Vagina (tissue), 2 donors: ENCODE measurements around the gene ASPG. TPM values are rescaled to one million over a fixed set of nuclear protein-coding genes. Genes with fewer than 3 reads are reported as not detected.
A peak's percentile ranks its signal among the peaks of the same experiment; 100 is the strongest.

Experiments
- DNase-seq, 2 donors: peaks; one replicate each; pipeline ENCODE4 v3.0.0-alpha.2; 2017; ENCODE audit errors: extremely low spot score in 2 of 2
- H3K27ac ChIP-seq: fragments of 200-600 bp; sonication (generic); one replicate; pipeline ENCODE4 v1.5.1; 2019
- H3K27me3 ChIP-seq: fragments of 200-600 bp; sonication (generic); one replicate; pipeline ENCODE4 v1.5.1; 2019
- H3K36me3 ChIP-seq, 2 donors: fragments of 200-600 bp; sonication (generic); one replicate each; pipeline ENCODE4 v1.5.1; 2017 to 2019
- H3K4me1 ChIP-seq: fragments of 200-600 bp; sonication (generic); one replicate; pipeline ENCODE4 v1.5.1; 2019
- H3K4me3 ChIP-seq, 2 donors: fragments of 200-600 bp; sonication (generic); 1 replicate in 1 of 2; 2 replicates in 1 of 2; pipeline ENCODE4 v1.5.1; 2016 to 2019
- H3K9me3 ChIP-seq: fragments of 200-600 bp; sonication (generic); one replicate; pipeline ENCODE4 v1.5.1; 2019
- CTCF ChIP-seq, 3 experiments: fragments of 450-650 bp in 2 of 3; fragments of 200-600 bp in 1 of 3; sonication (generic) in 1 of 3; IDR thresholded peaks; one replicate each; pipeline ENCODE4 v1.5.1; 2017 to 2019; ENCODE audit warnings: antibody characterized with exemption in 3 of 3, mild to moderate bottlenecking in 2 of 3, moderate library complexity in 2 of 3
- POLR2A ChIP-seq, 2 donors: fragments of 450-650 bp; IDR thresholded peaks; one replicate each; pipeline ENCODE4 v1.6.1; 2017; ENCODE audit warnings: antibody characterized with exemption in 2 of 2, mild to moderate bottlenecking in 2 of 2, moderate library complexity in 2 of 2
- POLR2AphosphoS5 ChIP-seq, 2 donors: sonication (generic); formaldehyde crosslinking; IDR thresholded peaks; one replicate each; pipeline ENCODE4 v1.9.0; 2017; ENCODE audit warnings: antibody characterized with exemption in 2 of 2, mild to moderate bottlenecking in 2 of 2, low read depth in 1 of 2; ENCODE audit not compliant: insufficient read depth in 1 of 2
- intact Hi-C: fragments of 100-400 bp; cut with DNase I; formaldehyde crosslinking; loops from one replicate; pipeline ENCODE4 v1.15.1; 2023
- total RNA-seq: library from RNA; depleted of rRNA; stranded (reverse); fragments of >200 nt; gene quantifications from one replicate; pipeline ENCODE4 v1.2.3, GENCODE V29; 2016

Gene ASPG
- total RNA-seq, 1 donor from 2014 or later = 3.7 TPM

GRCh38 chr14:104096751-104097700 lies 11.5 kb downstream of the ASPG start:
- Histone ChIP-seq H3K27me3 (no peaks in the 10 kb centered on the region), H3K27ac (no peak overlapping the region), H3K9me3 (no peaks in the 10 kb centered on the region), H3K36me3 (no peaks in the 10 kb centered on the region), H3K4me3 (no peak overlapping the region), H3K4me1 (peaks cover 12% of the 10 kb centered on the region)
- no peak for DNase-seq
- TF ChIP-seq POLR2A (IDR thresholded peaks at IDR 0.05) (no peak), CTCF (IDR thresholded peaks at IDR 0.05) (no peak), POLR2AphosphoS5 (IDR thresholded peaks at IDR 0.05; ENCODE audit: insufficient read depth in 1 of 2, low read depth in 1 of 2) (no peak)
- intact Hi-C loops = no loop called here

GRCh38 chr14:104098272-104099095 lies 13.0 kb downstream of the ASPG start:
- Histone ChIP-seq H3K27ac (no peak overlapping the region), H3K9me3 (no peaks in the 10 kb centered on the region), H3K4me3 (no peak overlapping the region), H3K4me1 (peaks cover 12% of the 10 kb centered on the region), H3K27me3 (no peaks in the 10 kb centered on the region), H3K36me3 (no peaks in the 10 kb centered on the region)
- DNase-seq = no peak
- intact Hi-C loops = no loop called here
- TF ChIP-seq POLR2AphosphoS5 (IDR thresholded peaks at IDR 0.05; ENCODE audit: insufficient read depth in 1 of 2, low read depth in 1 of 2) (no peak), CTCF (IDR thresholded peaks at IDR 0.05) (no peak), POLR2A (IDR thresholded peaks at IDR 0.05) (no peak)

GRCh38 chr14:104099096-104100041 lies 13.9 kb downstream of the ASPG start:
- Histone ChIP-seq H3K36me3 (no peaks in the 10 kb centered on the region), H3K4me3 (no peak overlapping the region), H3K4me1 (peaks cover 16% of the 10 kb centered on the region), H3K27me3 (no peaks in the 10 kb centered on the region), H3K27ac (peak overlapping the region; percentile 63), H3K9me3 (no peaks in the 10 kb centered on the region)
- no peak for DNase-seq
- intact Hi-C loops = no loop called here
- TF ChIP-seq CTCF (IDR thresholded peaks at IDR 0.05) (no peak), POLR2A (IDR thresholded peaks at IDR 0.05) (no peak), POLR2AphosphoS5 (IDR thresholded peaks at IDR 0.05; ENCODE audit: insufficient read depth in 1 of 2, low read depth in 1 of 2) (no peak)

- peak overlapping the region; percentile 63 for H3K27ac ChIP-seq
- H3K27me3 ChIP-seq = no peaks in the 10 kb centered on the region
- no peak overlapping the region for H3K4me3 ChIP-seq
- intact Hi-C loops = no loop called here
- TF ChIP-seq CTCF (IDR thresholded peaks at IDR 0.05) = no peak
- peak in 1 of 2 donors; percentile 11 for TF ChIP-seq POLR2AphosphoS5 (IDR thresholded peaks at IDR 0.05; ENCODE audit: insufficient read depth in 1 of 2, low read depth in 1 of 2)
- H3K36me3 ChIP-seq = no peaks in the 10 kb centered on the region
- peaks cover 15% of the 10 kb centered on the region for H3K4me1 ChIP-seq
- no peak for DNase-seq
- no peaks in the 10 kb centered on the region for H3K9me3 ChIP-seq
Measured at GRCh38 chr14:104100171-104101085, 14.9 kb downstream of the ASPG start.
